Gastroesophageal sphincter (tissue), 4 donors: ENCODE data around the gene LMOD3. TPM values are rescaled to one million over a fixed set of nuclear protein-coding genes. Genes with fewer than 3 reads are reported as not detected.

ENCODE experiments used
- ATAC-seq: fragments of 150-250 bp; one replicate; pipeline ENCODE4 v1.9.1; 2016; ENCODE audit warnings: mild to moderate bottlenecking, moderate library complexity
- H3K27ac ChIP-seq, 4 donors: fragments of 200-600 bp; sonication (generic) in 3 of 4; 1 replicate in 3 of 4; 2 replicates in 1 of 4; pipeline ENCODE4 v1.5.1; 2016 to 2019
- H3K27me3 ChIP-seq: fragments of 200-600 bp; sonication (generic); one replicate; pipeline ENCODE4 v1.5.1; 2019
- H3K36me3 ChIP-seq, 2 donors: fragments of 200-600 bp; sonication (generic); one replicate each; pipeline ENCODE4 v1.5.1; 2019; ENCODE audit warnings: control low read depth in 1 of 2
- H3K4me1 ChIP-seq, 3 donors: fragments of 200-600 bp; sonication (generic); 1 replicate in 2 of 3; 2 replicates in 1 of 3; pipeline ENCODE4 v1.5.1; 2016 to 2019; ENCODE audit warnings: control low read depth in 2 of 3
- H3K4me3 ChIP-seq, 2 donors: fragments of 200-600 bp; sonication (generic); one replicate each; pipeline ENCODE4 v1.5.1; 2019; ENCODE audit warnings: mild to moderate bottlenecking in 1 of 2, moderate library complexity in 1 of 2
- H3K9me3 ChIP-seq, 3 donors: fragments of 200-600 bp; sonication (generic); one replicate each; pipeline ENCODE4 v1.5.1; 2017 to 2019; ENCODE audit warnings: control low read depth in 2 of 3
- CTCF ChIP-seq, 4 experiments: fragments of 200-600 bp in 2 of 4; fragments of 450-650 bp in 2 of 4; sonication (generic) in 1 of 4; IDR thresholded peaks; one replicate each; pipeline ENCODE4 v1.5.1; 2017 to 2019; ENCODE audit warnings: antibody characterized with exemption in 4 of 4, mild to moderate bottlenecking in 2 of 4, moderate library complexity in 2 of 4
- EP300 ChIP-seq: sonication (generic); formaldehyde crosslinking; IDR thresholded peaks from one replicate; pipeline ENCODE4 v1.6.1; 2017; ENCODE audit warnings: antibody characterized with exemption, mild to moderate bottlenecking
- POLR2A ChIP-seq, 2 donors: fragments of 450-650 bp; IDR thresholded peaks; one replicate each; pipeline ENCODE4 v1.6.1; 2017; ENCODE audit warnings: antibody characterized with exemption in 2 of 2, mild to moderate bottlenecking in 2 of 2, moderate library complexity in 1 of 2
- POLR2AphosphoS5 ChIP-seq: sonication (generic); formaldehyde crosslinking; IDR thresholded peaks from one replicate; pipeline ENCODE4 v1.6.1; 2017; ENCODE audit warnings: antibody characterized with exemption
- WGBS, 2 donors: methylation state at CpG; one replicate each; pipeline ENCODE4 v1.1.5; 2018; ENCODE audit warnings: low coverage in 1 of 2; 5-methylcytosine and 5-hydroxymethylcytosine counted together
- total RNA-seq, 4 donors: library from RNA; depleted of rRNA; stranded (reverse); fragments of >200 nt; gene quantifications; one replicate each; pipeline ENCODE4 v1.1.0, GENCODE V29; 2016

Gene LMOD3
- total RNA-seq, 4 donors from 2014 or later: 0.99 to 4.0 (median 2.6) TPM

DNA sequence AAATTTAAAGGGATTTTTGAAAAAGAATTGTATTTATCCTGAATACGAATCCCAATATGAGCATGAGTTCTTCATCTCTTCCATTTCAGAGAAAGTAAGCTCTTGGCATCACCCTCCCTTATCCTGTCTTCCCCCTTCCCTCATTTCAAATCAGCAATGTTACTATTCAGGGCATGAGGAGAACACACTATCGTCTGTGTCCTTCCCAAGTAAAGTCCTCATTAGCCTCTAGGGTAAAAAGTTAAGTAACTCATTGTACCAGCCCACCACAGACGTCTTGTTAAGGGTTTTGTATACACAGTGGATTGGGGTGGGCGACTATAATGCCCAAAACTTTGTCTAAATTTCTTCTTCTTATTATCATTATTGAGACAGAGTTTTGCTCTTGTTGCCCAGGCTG, 22.8 kb downstream of the LMOD3 start:
- H3K4me1 ChIP-seq: peaks cover 3 to 77% (median 5%) of the 10 kb centered on the region in 3 donors
- WGBS, 2 donors: 63 to 68% methylated on average over 3 to 4 of the region's 4 CpGs

GRCh38 chr3:69097407-69098086, 24.8 kb downstream of the LMOD3 start:
- Histone ChIP-seq H3K9me3 (no peaks in the 10 kb centered on the region), H3K4me3 (no peak overlapping the region), H3K36me3 (peaks cover 3 to 19% of the 10 kb centered on the region in 2 donors), H3K27ac (peak overlapping the region in 2 of 4 donors; percentile 16 to 95), H3K27me3 (no peaks in the 10 kb centered on the region), H3K4me1 (peaks cover 9 to 88% (median 20%) of the 10 kb centered on the region in 3 donors)
- ATAC-seq: no peak
- 87 to 98% methylated on average over 5 to 9 of the region's 9 CpGs for WGBS, 2 donors
- no peak for TF ChIP-seq POLR2A (IDR thresholded peaks at IDR 0.05)
- no peak for TF ChIP-seq POLR2AphosphoS5
- TF ChIP-seq CTCF (IDR thresholded peaks at IDR 0.05): no peak
- no peak for TF ChIP-seq EP300

More for the DNA sequence above, 22.8 kb downstream of the LMOD3 start:
- no peak for ATAC-seq
- Histone ChIP-seq H3K4me3 (no peak overlapping the region), H3K36me3 (peaks cover 3 to 39% of the 10 kb centered on the region in 2 donors), H3K27ac (peak overlapping the region in 1 of 4 donors; percentile 0), H3K27me3 (no peaks in the 10 kb centered on the region), H3K9me3 (no peaks in the 10 kb centered on the region)
- no peak for TF ChIP-seq POLR2A (IDR thresholded peaks at IDR 0.05)
- TF ChIP-seq POLR2AphosphoS5: no peak
- no peak for TF ChIP-seq CTCF (IDR thresholded peaks at IDR 0.05)
- no peak for TF ChIP-seq EP300

GRCh38 chr3:69096299-69096698, 26.1 kb downstream of the LMOD3 start:
- WGBS, 2 donors: no CpG with 5 or more reads among the region's 5 CpGs
- H3K36me3 ChIP-seq: peaks cover 0 to 8% of the 10 kb centered on the region in 2 donors
- no peak for ATAC-seq
- H3K27ac ChIP-seq: peak overlapping the region in 3 of 4 donors; percentile 35 to 95 (median 90)
- peaks cover 18 to 100% (median 30%) of the 10 kb centered on the region in 3 donors for H3K4me1 ChIP-seq
- no peak overlapping the region for H3K4me3 ChIP-seq
- H3K27me3 ChIP-seq: no peaks in the 10 kb centered on the region
- no peaks in the 10 kb centered on the region for H3K9me3 ChIP-seq
- no peak for TF ChIP-seq CTCF (IDR thresholded peaks at IDR 0.05)
- TF ChIP-seq POLR2A (IDR thresholded peaks at IDR 0.05): no peak
- TF ChIP-seq EP300: no peak
- TF ChIP-seq POLR2AphosphoS5: no peak

- Histone ChIP-seq H3K9me3 (no peaks in the 10 kb centered on the region), H3K36me3 (peaks cover 0 to 8% of the 10 kb centered on the region in 2 donors), H3K4me1 (peaks cover 19 to 100% (median 36%) of the 10 kb centered on the region in 3 donors), H3K27ac (peak overlapping the region in 3 of 4 donors; percentile 35 to 95 (median 90)), H3K4me3 (no peak overlapping the region), H3K27me3 (no peaks in the 10 kb centered on the region)
- ATAC-seq: no peak
- WGBS, 2 donors: 0 to 78% methylated on average over 1 to 5 of the region's 5 CpGs
- TF ChIP-seq EP300: no peak
- TF ChIP-seq CTCF (IDR thresholded peaks at IDR 0.05): no peak
- no peak for TF ChIP-seq POLR2A (IDR thresholded peaks at IDR 0.05)
- no peak for TF ChIP-seq POLR2AphosphoS5
Measured at GRCh38 chr3:69095636-69096035, 26.8 kb downstream of the LMOD3 start.
